HCT116 (cell line): Measurements from ENCODE around the gene PRKN. TPM values are rescaled to one million over a fixed set of nuclear protein-coding genes. Genes with fewer than 3 reads are reported as not detected.

Experiments used
- ATAC-seq: fragments of 200-7000 bp; cut with Tn5 transposase; 2 replicates; pipeline ENCODE4 v1.9.1; 2020; ENCODE audit warnings: mild to moderate bottlenecking, moderate library complexity
- BruUV-seq: library from RNA; stranded (reverse); fragments of 400-500 nt; replicated peaks from 2 replicates; lab custom pipeline; 2021; lab: Mats Ljungman, UMichigan
- CTCF ChIA-PET: fragments of 300-600 bp; sonication (Branson Sonifier 250); formaldehyde crosslinking; loops from one replicate; lab custom pipeline; 2021; ENCODE audit warnings: antibody characterized with exemption; lab: Charles Lee
- POLR2A ChIA-PET: fragments of 300-600, 350-600 bp; sonication (Branson Sonifier 250); formaldehyde crosslinking; loops from one replicate; lab custom pipeline; 2021; ENCODE audit warnings: antibody characterized with exemption; lab: Charles Lee
- RAD21 ChIA-PET, 2 experiments: fragments of 300-600 bp; sonication (Branson Sonifier 250); formaldehyde crosslinking; loops; one replicate each; lab custom pipeline; 2023; ENCODE audit warnings: low total read pairs in 2 of 2; ENCODE audit not compliant: uncharacterized antibody in 2 of 2, unreplicated experiment in 2 of 2, low non-redundant PET in 1 of 2; lab: Charles Lee
- DNase-seq: peaks from one replicate; pipeline ENCODE4 v3.0.0-alpha.2; 2010; ENCODE audit warnings: low read depth, low spot score
- H2AFZ ChIP-seq: fragments of 200-600 bp; shearing (Covaris generic), sonication (generic); 2 replicates; pipeline ENCODE4 v1.6.1; 2017; ENCODE audit warnings: low read depth, mixed run types, mixed read lengths, antibody characterized with exemption, low read length; ENCODE audit not compliant: poor library complexity, severe bottlenecking
- H3K27ac ChIP-seq: 2 replicates; pipeline ENCODE4 v1.5.1; 2012; ENCODE audit warnings: low read depth, low read length
- H3K27me3 ChIP-seq: fragments of 200-600 bp; sonication (generic); 2 replicates; pipeline ENCODE4 v1.6.1; 2016; ENCODE audit warnings: mixed run types, low read length, mixed read lengths; ENCODE audit not compliant: insufficient read depth
- H3K36me3 ChIP-seq, 2 experiments: fragments of 200-500 bp in 1 of 2; fragments of 200-600 bp in 1 of 2; sonication (Bioruptor generic) in 1 of 2; sonication (generic) in 1 of 2; 2 replicates each; pipeline versions ENCODE4 v1.5.1 to v1.6.1; 2014 to 2016; ENCODE audit warnings: low read length in 2 of 2, inconsistent platforms in 1 of 2, mixed read lengths in 1 of 2, mixed run types in 1 of 2; ENCODE audit not compliant: insufficient read depth in 2 of 2, control insufficient read depth in 1 of 2
- H3K4me1 ChIP-seq, 2 experiments: fragments of 200-600 bp in 1 of 2; sonication (generic) in 1 of 2; 2 replicates each; pipeline versions ENCODE4 v1.5.1 to v1.6.1; 2012 to 2017; ENCODE audit warnings: low read length in 2 of 2, inconsistent platforms in 1 of 2, mild to moderate bottlenecking in 1 of 2, mixed read lengths in 1 of 2, mixed run types in 1 of 2, moderate library complexity in 1 of 2; ENCODE audit not compliant: insufficient read depth in 2 of 2, control insufficient read depth in 1 of 2
- H3K4me2 ChIP-seq: fragments of 200-600 bp; sonication (generic); 2 replicates; pipeline ENCODE4 v1.6.1; 2017; ENCODE audit warnings: mixed run types, low read length, mixed read lengths
- H3K4me3 ChIP-seq, 2 experiments: fragments of 200-600 bp in 1 of 2; sonication (generic) in 1 of 2; replicated peaks in 1 of 2; 2 replicates each; pipeline ENCODE4 v1.5.1; 2011 to 2016; ENCODE audit warnings: low read length in 2 of 2, control low read depth in 1 of 2, low read depth in 1 of 2, mild to moderate bottlenecking in 1 of 2, mixed read lengths in 1 of 2, mixed run types in 1 of 2
- H3K79me2 ChIP-seq: fragments of 200-600 bp; sonication (generic); 2 replicates; pipeline ENCODE4 v1.6.1; 2017; ENCODE audit warnings: mild to moderate bottlenecking, mixed run types, low read length, moderate library complexity, mixed read lengths; ENCODE audit not compliant: insufficient read depth
- H3K9ac ChIP-seq: fragments of 200-600 bp; sonication (generic); 2 replicates; pipeline ENCODE4 v1.6.1; 2016; ENCODE audit warnings: low read length, mixed read lengths
- H3K9me2 ChIP-seq: fragments of 200-600 bp; sonication (generic), shearing (Covaris generic); 2 replicates; pipeline ENCODE4 v1.6.1; 2017; ENCODE audit warnings: mixed run types, mild to moderate bottlenecking, moderate library complexity; ENCODE audit not compliant: insufficient read depth
- H3K9me3 ChIP-seq, 2 experiments: fragments of 200-500 bp in 1 of 2; fragments of 200-600 bp in 1 of 2; sonication (Bioruptor generic) in 1 of 2; sonication (generic) in 1 of 2; 2 replicates each; pipeline ENCODE4 v1.6.1; 2014 to 2017; ENCODE audit warnings: low read length in 2 of 2, mixed read lengths in 2 of 2, inconsistent platforms in 1 of 2, low read depth in 1 of 2, mild to moderate bottlenecking in 1 of 2, mixed run types in 1 of 2, moderate library complexity in 1 of 2; ENCODE audit not compliant: control insufficient read depth in 1 of 2, insufficient read depth in 1 of 2
- H4K20me1 ChIP-seq: fragments of 200-600 bp; sonication (generic), shearing (Covaris generic); 2 replicates; pipeline ENCODE4 v1.6.1; 2017; ENCODE audit warnings: mixed run types, mild to moderate bottlenecking, moderate library complexity; ENCODE audit not compliant: insufficient read depth
- CBX3 ChIP-seq: IDR thresholded peaks from 2 replicates; pipeline ENCODE4 v1.6.1; 2012; ENCODE audit warnings: low read depth
- CEBPB ChIP-seq: IDR thresholded peaks from 2 replicates; pipeline ENCODE4 v1.6.1; 2012; ENCODE audit warnings: low read depth
- ELF1 ChIP-seq: IDR thresholded peaks from 2 replicates; pipeline ENCODE4 v1.6.1; 2012; ENCODE audit warnings: low read depth, borderline replicate concordance
- EZH2 ChIP-seq: fragments of 200-600 bp; sonication (generic); IDR thresholded peaks from 2 replicates; pipeline ENCODE4 v1.6.1; 2017; ENCODE audit warnings: antibody characterized with exemption, mixed run types
- EZH2phosphoT487 ChIP-seq: fragments of 200-600 bp; IDR thresholded peaks from 2 replicates; pipeline ENCODE4 v1.6.1; 2018; ENCODE audit warnings: antibody characterized with exemption, borderline replicate concordance
- FOSL1 ChIP-seq: IDR thresholded peaks from 2 replicates; pipeline ENCODE4 v1.6.1; 2012; ENCODE audit warnings: low read depth
- JUND ChIP-seq: IDR thresholded peaks from 2 replicates; pipeline ENCODE4 v1.6.1; 2012
- POLR2A ChIP-seq: IDR thresholded peaks from 2 replicates; pipeline ENCODE4 v1.7.0; 2011; ENCODE audit warnings: borderline replicate concordance; ENCODE audit not compliant: insufficient read depth, insufficient read length; ENCODE audit errors: extremely low read depth
- POLR2AphosphoS5 ChIP-seq: IDR thresholded peaks from 2 replicates; pipeline ENCODE4 v1.6.1; 2011; ENCODE audit warnings: mild to moderate bottlenecking, low read depth, low read length, moderate library complexity
- SRF ChIP-seq: IDR thresholded peaks from 2 replicates; pipeline ENCODE4 v1.6.1; 2012; ENCODE audit warnings: low read depth
- intact Hi-C: fragments of 100-400 bp; cut with micrococcal nuclease; formaldehyde crosslinking; loops from 2 replicates; pipeline ENCODE4 v1.10.0; 2022
- total RNA-seq: library from RNA; stranded (reverse); gene quantifications from one replicate; pipeline ENCODE4 v1.2.1, GENCODE V29; 2021; ENCODE audit not compliant: unreplicated experiment
- TF ChIP-seq, protein P1 (sequence below): IDR thresholded peaks from 2 replicates; pipeline ENCODE4 v1.6.1; 2012; ENCODE audit warnings: low read depth
- TF ChIP-seq, protein P2 (sequence below), 3 experiments: fragments of 200-600 bp in 1 of 3; sonication (generic) in 1 of 3; IDR thresholded peaks in 2 of 3; conservative IDR thresholded peaks in 1 of 3; 2 replicates each; pipeline ENCODE4 v1.5.1; 2012 to 2017; ENCODE audit warnings: low read depth in 2 of 3, low read length in 2 of 3, antibody characterized with exemption in 1 of 3, borderline replicate concordance in 1 of 3, control low read depth in 1 of 3, mild to moderate bottlenecking in 1 of 3, mixed read lengths in 1 of 3, mixed run types in 1 of 3, moderate library complexity in 1 of 3; ENCODE audit not compliant: insufficient read depth in 1 of 3
- TF ChIP-seq, protein P3 (sequence below): IDR thresholded peaks from 2 replicates; pipeline ENCODE4 v1.6.1; 2012
- TF ChIP-seq, protein P4 (sequence below): IDR thresholded peaks from 2 replicates; pipeline ENCODE4 v1.6.1; 2011; ENCODE audit warnings: mild to moderate bottlenecking, low read length, moderate library complexity; ENCODE audit not compliant: insufficient replicate concordance; ENCODE audit errors: extremely low read depth

Gene PRKN
- total RNA-seq, 1 experiment from 2014 or later: 2.6 TPM

DNA sequence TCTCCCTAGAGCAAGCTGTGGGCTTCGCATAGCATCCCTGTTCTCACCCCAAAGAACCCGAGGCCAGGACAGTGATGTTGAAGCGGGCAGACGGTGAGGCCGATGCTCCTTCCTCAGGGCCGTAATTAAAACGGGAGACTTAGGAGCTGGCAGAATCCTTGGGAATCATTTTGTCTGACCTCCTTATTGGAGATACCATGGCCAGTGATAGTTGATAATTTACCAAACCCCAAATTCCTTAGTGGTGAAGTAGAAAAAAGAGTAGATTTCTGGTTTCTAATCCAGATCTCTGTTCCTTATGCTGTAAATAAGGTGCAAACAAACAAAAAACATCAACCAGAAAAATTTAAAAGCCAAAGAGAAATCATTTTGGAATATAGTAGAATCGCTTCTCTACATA is 1092.7 kb downstream of the PRKN start:
- H3K4me3 ChIP-seq: no peak overlapping the region
- RAD21 ChIA-PET: no interaction called here
- no peak overlapping the region for H3K4me2 ChIP-seq
- TF ChIP-seq FOSL1 (no peak), SRF (no peak), EZH2 (no peak), POLR2AphosphoS5 (no peak), JUND (no peak), CBX3 (no peak), EZH2phosphoT487 (no peak), ELF1 (no peak), CEBPB (no peak), POLR2A (no peak)
- TF ChIP-seq, protein P1, sequence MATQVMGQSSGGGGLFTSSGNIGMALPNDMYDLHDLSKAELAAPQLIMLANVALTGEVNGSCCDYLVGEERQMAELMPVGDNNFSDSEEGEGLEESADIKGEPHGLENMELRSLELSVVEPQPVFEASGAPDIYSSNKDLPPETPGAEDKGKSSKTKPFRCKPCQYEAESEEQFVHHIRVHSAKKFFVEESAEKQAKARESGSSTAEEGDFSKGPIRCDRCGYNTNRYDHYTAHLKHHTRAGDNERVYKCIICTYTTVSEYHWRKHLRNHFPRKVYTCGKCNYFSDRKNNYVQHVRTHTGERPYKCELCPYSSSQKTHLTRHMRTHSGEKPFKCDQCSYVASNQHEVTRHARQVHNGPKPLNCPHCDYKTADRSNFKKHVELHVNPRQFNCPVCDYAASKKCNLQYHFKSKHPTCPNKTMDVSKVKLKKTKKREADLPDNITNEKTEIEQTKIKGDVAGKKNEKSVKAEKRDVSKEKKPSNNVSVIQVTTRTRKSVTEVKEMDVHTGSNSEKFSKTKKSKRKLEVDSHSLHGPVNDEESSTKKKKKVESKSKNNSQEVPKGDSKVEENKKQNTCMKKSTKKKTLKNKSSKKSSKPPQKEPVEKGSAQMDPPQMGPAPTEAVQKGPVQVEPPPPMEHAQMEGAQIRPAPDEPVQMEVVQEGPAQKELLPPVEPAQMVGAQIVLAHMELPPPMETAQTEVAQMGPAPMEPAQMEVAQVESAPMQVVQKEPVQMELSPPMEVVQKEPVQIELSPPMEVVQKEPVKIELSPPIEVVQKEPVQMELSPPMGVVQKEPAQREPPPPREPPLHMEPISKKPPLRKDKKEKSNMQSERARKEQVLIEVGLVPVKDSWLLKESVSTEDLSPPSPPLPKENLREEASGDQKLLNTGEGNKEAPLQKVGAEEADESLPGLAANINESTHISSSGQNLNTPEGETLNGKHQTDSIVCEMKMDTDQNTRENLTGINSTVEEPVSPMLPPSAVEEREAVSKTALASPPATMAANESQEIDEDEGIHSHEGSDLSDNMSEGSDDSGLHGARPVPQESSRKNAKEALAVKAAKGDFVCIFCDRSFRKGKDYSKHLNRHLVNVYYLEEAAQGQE: no peak
- TF ChIP-seq, protein P2, sequence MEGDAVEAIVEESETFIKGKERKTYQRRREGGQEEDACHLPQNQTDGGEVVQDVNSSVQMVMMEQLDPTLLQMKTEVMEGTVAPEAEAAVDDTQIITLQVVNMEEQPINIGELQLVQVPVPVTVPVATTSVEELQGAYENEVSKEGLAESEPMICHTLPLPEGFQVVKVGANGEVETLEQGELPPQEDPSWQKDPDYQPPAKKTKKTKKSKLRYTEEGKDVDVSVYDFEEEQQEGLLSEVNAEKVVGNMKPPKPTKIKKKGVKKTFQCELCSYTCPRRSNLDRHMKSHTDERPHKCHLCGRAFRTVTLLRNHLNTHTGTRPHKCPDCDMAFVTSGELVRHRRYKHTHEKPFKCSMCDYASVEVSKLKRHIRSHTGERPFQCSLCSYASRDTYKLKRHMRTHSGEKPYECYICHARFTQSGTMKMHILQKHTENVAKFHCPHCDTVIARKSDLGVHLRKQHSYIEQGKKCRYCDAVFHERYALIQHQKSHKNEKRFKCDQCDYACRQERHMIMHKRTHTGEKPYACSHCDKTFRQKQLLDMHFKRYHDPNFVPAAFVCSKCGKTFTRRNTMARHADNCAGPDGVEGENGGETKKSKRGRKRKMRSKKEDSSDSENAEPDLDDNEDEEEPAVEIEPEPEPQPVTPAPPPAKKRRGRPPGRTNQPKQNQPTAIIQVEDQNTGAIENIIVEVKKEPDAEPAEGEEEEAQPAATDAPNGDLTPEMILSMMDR (IDR thresholded peaks at IDR 0.05 in 2 of 3, conservative IDR thresholded peaks at IDR 0.05 in 1 of 3; ENCODE audit: borderline replicate concordance in 1 of 3, insufficient read depth in 1 of 3, low read depth in 2 of 3, low read length in 2 of 3): no peak
- TF ChIP-seq, protein P3, sequence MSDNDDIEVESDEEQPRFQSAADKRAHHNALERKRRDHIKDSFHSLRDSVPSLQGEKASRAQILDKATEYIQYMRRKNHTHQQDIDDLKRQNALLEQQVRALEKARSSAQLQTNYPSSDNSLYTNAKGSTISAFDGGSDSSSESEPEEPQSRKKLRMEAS: no peak
- TF ChIP-seq, protein P4, sequence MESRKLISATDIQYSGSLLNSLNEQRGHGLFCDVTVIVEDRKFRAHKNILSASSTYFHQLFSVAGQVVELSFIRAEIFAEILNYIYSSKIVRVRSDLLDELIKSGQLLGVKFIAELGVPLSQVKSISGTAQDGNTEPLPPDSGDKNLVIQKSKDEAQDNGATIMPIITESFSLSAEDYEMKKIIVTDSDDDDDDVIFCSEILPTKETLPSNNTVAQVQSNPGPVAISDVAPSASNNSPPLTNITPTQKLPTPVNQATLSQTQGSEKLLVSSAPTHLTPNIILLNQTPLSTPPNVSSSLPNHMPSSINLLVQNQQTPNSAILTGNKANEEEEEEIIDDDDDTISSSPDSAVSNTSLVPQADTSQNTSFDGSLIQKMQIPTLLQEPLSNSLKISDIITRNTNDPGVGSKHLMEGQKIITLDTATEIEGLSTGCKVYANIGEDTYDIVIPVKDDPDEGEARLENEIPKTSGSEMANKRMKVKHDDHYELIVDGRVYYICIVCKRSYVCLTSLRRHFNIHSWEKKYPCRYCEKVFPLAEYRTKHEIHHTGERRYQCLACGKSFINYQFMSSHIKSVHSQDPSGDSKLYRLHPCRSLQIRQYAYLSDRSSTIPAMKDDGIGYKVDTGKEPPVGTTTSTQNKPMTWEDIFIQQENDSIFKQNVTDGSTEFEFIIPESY: no peak
- intact Hi-C loops: no loop called here
- no peaks in the 10 kb centered on the region for H4K20me1 ChIP-seq
- POLR2A ChIA-PET: no interaction called here
- no peak for DNase-seq
- H3K79me2 ChIP-seq: no peaks in the 10 kb centered on the region
- no TSS peak for BruUV-seq
- no peak for ATAC-seq
- no peaks in the 10 kb centered on the region for H3K27me3 ChIP-seq
- no peak overlapping the region for H2AFZ ChIP-seq
- no peaks in the 10 kb centered on the region for H3K36me3 ChIP-seq
- no peaks in the 10 kb centered on the region for H3K9me2 ChIP-seq
- no peaks in the 10 kb centered on the region for H3K4me1 ChIP-seq
- no peak overlapping the region for H3K27ac ChIP-seq
- no peaks in the 10 kb centered on the region for H3K9me3 ChIP-seq
- no peak overlapping the region for H3K9ac ChIP-seq
- CTCF ChIA-PET: no interaction called here
